H9 (cell line): Measurements from ENCODE around the gene CLPTM1L. TPM values are rescaled to one million over a fixed set of nuclear protein-coding genes. Genes with fewer than 3 reads are reported as not detected.

ENCODE experiments used
- DNase-seq: peaks from one replicate; pipeline ENCODE4 v3.0.0-alpha.2; 2017
- H2AFZ ChIP-seq: one replicate; pipeline ENCODE4 v1.6.1; 2013; ENCODE audit warnings: mild to moderate bottlenecking, low read length, control low read depth, moderate library complexity
- H2AK5ac ChIP-seq: 2 replicates; pipeline ENCODE4 v1.6.1; 2013; ENCODE audit warnings: low read length, control low read depth, mixed read lengths; ENCODE audit not compliant: insufficient read length
- H2BK120ac ChIP-seq: one replicate; pipeline ENCODE4 v1.6.1; 2013; ENCODE audit warnings: low read depth, mild to moderate bottlenecking, low read length, control low read depth, inconsistent platforms; ENCODE audit not compliant: poor library complexity, severe bottlenecking
- H2BK12ac ChIP-seq: 2 replicates; pipeline ENCODE4 v1.6.1; 2013; ENCODE audit warnings: low read length, control low read depth, mixed read lengths, low read depth; ENCODE audit not compliant: insufficient read length
- H2BK15ac ChIP-seq: 2 replicates; pipeline ENCODE4 v1.6.1; 2013; ENCODE audit warnings: low read depth, low read length, control low read depth
- H2BK20ac ChIP-seq: one replicate; pipeline ENCODE4 v1.6.1; 2013; ENCODE audit warnings: low read depth, mild to moderate bottlenecking, low read length, control low read depth, inconsistent platforms; ENCODE audit not compliant: poor library complexity, severe bottlenecking
- H2BK5ac ChIP-seq: 2 replicates; pipeline ENCODE4 v1.6.1; 2013; ENCODE audit warnings: low read length, control low read depth, mixed read lengths; ENCODE audit not compliant: insufficient read length
- H3K14ac ChIP-seq: 2 replicates; pipeline ENCODE4 v1.6.1; 2013; ENCODE audit warnings: low read length, control low read depth; ENCODE audit not compliant: insufficient read depth
- H3K18ac ChIP-seq: 2 replicates; pipeline ENCODE4 v1.6.1; 2013; ENCODE audit warnings: low read depth, mild to moderate bottlenecking, mixed read lengths, low read length, control low read depth; ENCODE audit not compliant: insufficient read length
- H3K23ac ChIP-seq: 2 replicates; pipeline ENCODE4 v1.6.1; 2013; ENCODE audit warnings: low read length, control low read depth, mixed read lengths, low read depth; ENCODE audit not compliant: insufficient read length
- H3K23me2 ChIP-seq: 2 replicates; pipeline ENCODE4 v1.6.1; 2013; ENCODE audit warnings: low read depth, mild to moderate bottlenecking, mixed read lengths, low read length, control low read depth; ENCODE audit not compliant: insufficient read length, poor library complexity, severe bottlenecking
- H3K27ac ChIP-seq: 2 replicates; pipeline ENCODE4 v1.5.1; 2013; ENCODE audit warnings: low read length, control low read depth, mixed read lengths, low read depth; ENCODE audit not compliant: insufficient read length
- H3K27me3 ChIP-seq: 2 replicates; pipeline ENCODE4 v1.6.1; 2013; ENCODE audit warnings: low read length, control low read depth, inconsistent platforms; ENCODE audit not compliant: insufficient read depth
- H3K4ac ChIP-seq: 2 replicates; pipeline ENCODE4 v1.6.1; 2013; ENCODE audit warnings: low read depth, mild to moderate bottlenecking, control low read depth, inconsistent platforms, low read length, moderate library complexity
- H3K4me1 ChIP-seq: 2 replicates; pipeline ENCODE4 v1.6.1; 2013; ENCODE audit warnings: low read length, control low read depth, inconsistent platforms; ENCODE audit not compliant: insufficient read depth
- H3K4me2 ChIP-seq: 2 replicates; pipeline ENCODE4 v1.6.1; 2013; ENCODE audit warnings: low read length, control low read depth, mixed read lengths; ENCODE audit not compliant: insufficient read length, insufficient read depth
- H3K56ac ChIP-seq: 2 replicates; pipeline ENCODE4 v1.6.1; 2013; ENCODE audit warnings: low read depth, mild to moderate bottlenecking, mixed read lengths, low read length, control low read depth; ENCODE audit not compliant: insufficient read length
- H3K79me1 ChIP-seq: 2 replicates; pipeline ENCODE4 v1.6.1; 2013; ENCODE audit warnings: low read depth, mild to moderate bottlenecking, moderate library complexity, low read length, control low read depth, inconsistent platforms; ENCODE audit not compliant: insufficient read depth, poor library complexity, severe bottlenecking
- H3K79me2 ChIP-seq: 2 replicates; pipeline ENCODE4 v1.6.1; 2013; ENCODE audit warnings: low read length, control low read depth, inconsistent platforms; ENCODE audit not compliant: insufficient read depth
- H3K9ac ChIP-seq: 2 replicates; pipeline ENCODE4 v1.6.1; 2013; ENCODE audit warnings: low read length, control low read depth, mixed read lengths; ENCODE audit not compliant: insufficient read length; ENCODE audit errors: extremely low read depth
- H3K9me3 ChIP-seq: one replicate; pipeline ENCODE4 v1.6.1; 2013; ENCODE audit warnings: low read depth, low read length, inconsistent platforms; ENCODE audit not compliant: control insufficient read depth
- H3T11ph ChIP-seq: one replicate; pipeline ENCODE4 v1.6.1; 2013; ENCODE audit warnings: mild to moderate bottlenecking, low read length, control low read depth, inconsistent platforms
- H4K20me1 ChIP-seq: one replicate; pipeline ENCODE4 v1.6.1; 2013; ENCODE audit not compliant: control insufficient read depth, insufficient read length, insufficient read depth
- H4K5ac ChIP-seq: 2 replicates; pipeline ENCODE4 v1.6.1; 2013; ENCODE audit warnings: low read depth, mild to moderate bottlenecking, mixed read lengths, low read length, control low read depth; ENCODE audit not compliant: insufficient read length
- H4K8ac ChIP-seq: replicated peaks from 2 replicates; pipeline ENCODE4 v1.6.1; 2013; ENCODE audit warnings: low read length, control low read depth, mixed read lengths, low read depth; ENCODE audit not compliant: insufficient read length
- H4K91ac ChIP-seq: 2 replicates; pipeline ENCODE4 v1.6.1; 2013; ENCODE audit warnings: low read depth, mild to moderate bottlenecking, moderate library complexity, mixed read lengths, low read length, control low read depth; ENCODE audit not compliant: insufficient read length
- H3K27ac Mint-ChIP-seq, 3 experiments: 2 replicates in 2 of 3; 3 replicates in 1 of 3; pipeline ENCODE4 v1.8.0; 2020 to 2021; ENCODE audit warnings: mixed read lengths in 3 of 3, mild to moderate bottlenecking in 1 of 3, moderate library complexity in 1 of 3
- H3K27me3 Mint-ChIP-seq: 2 replicates; pipeline ENCODE4 v1.8.0; 2021; ENCODE audit warnings: low read depth, mild to moderate bottlenecking, moderate library complexity, mixed read lengths
- H3K36me3 Mint-ChIP-seq, 3 experiments: 2 replicates in 2 of 3; 3 replicates in 1 of 3; pipeline ENCODE4 v1.8.0; 2020 to 2021; ENCODE audit warnings: low read depth in 3 of 3, mixed read lengths in 3 of 3; ENCODE audit not compliant: insufficient read depth in 1 of 3
- H3K4me1 Mint-ChIP-seq, 2 experiments: 2 replicates each; pipeline ENCODE4 v1.8.0; 2020; ENCODE audit warnings: mixed read lengths in 2 of 2
- H3K4me3 Mint-ChIP-seq, 2 experiments: 2 replicates in 1 of 2; 3 replicates in 1 of 2; pipeline ENCODE4 v1.8.0; 2020 to 2021; ENCODE audit warnings: mild to moderate bottlenecking in 2 of 2, mixed read lengths in 2 of 2, moderate library complexity in 1 of 2
- H3K9me3 Mint-ChIP-seq, 2 experiments: 2 replicates in 1 of 2; 3 replicates in 1 of 2; pipeline ENCODE4 v1.8.0; 2020; ENCODE audit warnings: mild to moderate bottlenecking in 2 of 2, mixed read lengths in 2 of 2, moderate library complexity in 1 of 2
- WGBS: extraction: QIAGEN DNeasy Blood & Tissue Kit; methylation state at CpG from one replicate; pipeline ENCODE4 v1.1.7; 2013; ENCODE audit warnings: missing lambda C conversion rate, low lambda C conversion rate, mixed read lengths; ENCODE audit not compliant: insufficient read length; ENCODE audit errors: extremely low coverage; 5-methylcytosine and 5-hydroxymethylcytosine counted together
- total RNA-seq: library from RNA; stranded (reverse); gene quantifications from 2 replicates; pipeline ENCODE4 v1.2.1, GENCODE V29; 2021
- TF ChIP-seq, protein P1 (sequence below): fragments of 200-600 bp; sonication (generic); conservative IDR thresholded peaks from 3 replicates; pipeline ENCODE4 v1.8.0; 2021; ENCODE audit warnings: antibody characterized with exemption, mild to moderate bottlenecking

The CLPTM1L gene
- total RNA-seq, 1 experiment from 2014 or later, result 108 TPM

DNA sequence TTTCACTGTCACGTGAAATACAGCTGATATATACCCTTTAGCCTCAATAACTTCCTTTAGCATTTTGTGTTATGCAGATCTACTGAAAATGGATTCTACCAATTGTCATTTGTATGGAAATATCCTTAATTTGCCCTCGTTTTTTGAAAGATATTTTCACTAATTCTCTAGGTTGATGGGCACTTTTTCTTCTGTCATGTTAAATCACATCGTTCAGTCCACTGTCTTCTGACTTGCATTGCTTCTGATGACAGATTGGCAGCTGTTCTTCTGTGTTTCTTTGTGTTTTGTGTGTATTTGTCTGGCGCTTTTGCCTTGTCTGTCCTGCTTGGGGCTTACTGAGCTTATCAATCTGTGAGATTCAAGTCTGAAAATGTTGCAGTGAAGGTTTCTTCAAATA is 9.7 kb upstream of the CLPTM1L start:
- no peak overlapping the region for H2AK5ac ChIP-seq
- H3K18ac ChIP-seq, result no peak overlapping the region
- Mint-ChIP-seq H3K4me1 (peaks cover 18 to 19% of the 10 kb centered on the region in 2 experiments), H3K36me3 (no peaks in the 10 kb centered on the region), H3K9me3 (no peaks in the 10 kb centered on the region), H3K27ac (no peak overlapping the region), H3K27me3 (peaks cover 6% of the 10 kb centered on the region), H3K4me3 (no peak overlapping the region)
- no CpG with 5 or more reads among the region's 4 CpGs for WGBS
- H3K23ac ChIP-seq, result no peak overlapping the region
- no peak overlapping the region for H2BK12ac ChIP-seq
- H3T11ph ChIP-seq, result no peak overlapping the region
- no peaks in the 10 kb centered on the region for H3K79me2 ChIP-seq
- no peak for DNase-seq
- no peak overlapping the region for H2BK120ac ChIP-seq
- no peaks in the 10 kb centered on the region for H3K27me3 ChIP-seq
- no peaks in the 10 kb centered on the region for H4K20me1 ChIP-seq
- no peak overlapping the region for H2AFZ ChIP-seq
- H4K5ac ChIP-seq, result no peak overlapping the region
- TF ChIP-seq, protein P1, sequence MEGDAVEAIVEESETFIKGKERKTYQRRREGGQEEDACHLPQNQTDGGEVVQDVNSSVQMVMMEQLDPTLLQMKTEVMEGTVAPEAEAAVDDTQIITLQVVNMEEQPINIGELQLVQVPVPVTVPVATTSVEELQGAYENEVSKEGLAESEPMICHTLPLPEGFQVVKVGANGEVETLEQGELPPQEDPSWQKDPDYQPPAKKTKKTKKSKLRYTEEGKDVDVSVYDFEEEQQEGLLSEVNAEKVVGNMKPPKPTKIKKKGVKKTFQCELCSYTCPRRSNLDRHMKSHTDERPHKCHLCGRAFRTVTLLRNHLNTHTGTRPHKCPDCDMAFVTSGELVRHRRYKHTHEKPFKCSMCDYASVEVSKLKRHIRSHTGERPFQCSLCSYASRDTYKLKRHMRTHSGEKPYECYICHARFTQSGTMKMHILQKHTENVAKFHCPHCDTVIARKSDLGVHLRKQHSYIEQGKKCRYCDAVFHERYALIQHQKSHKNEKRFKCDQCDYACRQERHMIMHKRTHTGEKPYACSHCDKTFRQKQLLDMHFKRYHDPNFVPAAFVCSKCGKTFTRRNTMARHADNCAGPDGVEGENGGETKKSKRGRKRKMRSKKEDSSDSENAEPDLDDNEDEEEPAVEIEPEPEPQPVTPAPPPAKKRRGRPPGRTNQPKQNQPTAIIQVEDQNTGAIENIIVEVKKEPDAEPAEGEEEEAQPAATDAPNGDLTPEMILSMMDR, result no peak
- H3K56ac ChIP-seq, result no peak overlapping the region
- no peaks in the 10 kb centered on the region for H3K9me3 ChIP-seq
- no peak overlapping the region for H2BK15ac ChIP-seq
- H2BK5ac ChIP-seq, result no peak overlapping the region
- no peaks in the 10 kb centered on the region for H3K79me1 ChIP-seq
- H3K9ac ChIP-seq, result no peak overlapping the region
- no peak overlapping the region for H3K27ac ChIP-seq
- H3K4ac ChIP-seq, result no peak overlapping the region
- H4K8ac ChIP-seq, result no peak overlapping the region
- H3K4me1 ChIP-seq, result no peaks in the 10 kb centered on the region; the same call in 1 of the 2 replicates
- no peaks in the 10 kb centered on the region for H3K23me2 ChIP-seq
- H3K4me2 ChIP-seq, result no peak overlapping the region
- no peak overlapping the region for H2BK20ac ChIP-seq
- H3K14ac ChIP-seq, result no peak overlapping the region
- H4K91ac ChIP-seq, result no peak overlapping the region
